ENCODE results near the gene DUSP18.
A peak's percentile ranks its signal among the peaks of the same experiment; 100 is the strongest.
"Not testable (repeated sequence)": the region's sequence is repeated elsewhere in the genome, so short reads cannot be mapped to it uniquely, and the experiment has no call there.

DUSP18 gene

DNA sequence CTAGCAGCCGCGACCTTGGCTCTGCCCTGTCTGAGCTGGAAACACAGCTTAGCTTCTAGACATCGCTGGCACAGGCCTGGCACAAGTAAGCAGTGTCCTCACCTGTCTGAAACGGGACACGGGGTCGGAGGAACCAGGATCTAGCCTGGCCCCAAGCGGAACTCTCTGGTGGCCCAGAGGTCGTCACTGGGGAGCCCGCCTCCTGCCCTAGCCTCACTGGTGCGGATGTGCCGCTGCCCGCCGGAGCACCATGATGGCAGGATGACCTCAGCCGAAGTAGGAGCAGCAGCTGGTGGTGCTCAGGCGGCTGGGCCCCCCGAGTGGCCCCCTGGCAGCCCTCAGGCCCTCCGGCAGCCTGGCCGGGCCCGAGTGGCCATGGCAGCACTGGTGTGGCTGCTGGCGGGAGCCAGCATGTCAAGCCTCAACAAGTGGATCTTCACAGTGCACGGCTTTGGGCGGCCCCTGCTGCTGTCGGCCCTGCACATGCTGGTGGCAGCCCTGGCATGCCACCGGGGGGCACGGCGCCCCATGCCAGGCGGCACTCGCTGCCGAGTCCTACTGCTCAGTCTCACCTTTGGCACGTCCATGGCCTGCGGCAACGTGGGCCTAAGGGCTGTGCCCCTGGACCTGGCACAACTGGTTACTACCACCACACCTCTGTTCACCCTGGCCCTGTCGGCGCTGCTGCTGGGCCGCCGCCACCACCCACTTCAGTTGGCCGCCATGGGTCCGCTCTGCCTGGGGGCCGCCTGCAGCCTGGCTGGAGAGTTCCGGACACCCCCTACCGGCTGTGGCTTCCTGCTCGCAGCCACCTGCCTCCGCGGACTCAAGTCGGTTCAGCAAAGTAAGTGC is 31.2 kb downstream of the DUSP18 start:
- no peak for DNase-seq

DNA sequence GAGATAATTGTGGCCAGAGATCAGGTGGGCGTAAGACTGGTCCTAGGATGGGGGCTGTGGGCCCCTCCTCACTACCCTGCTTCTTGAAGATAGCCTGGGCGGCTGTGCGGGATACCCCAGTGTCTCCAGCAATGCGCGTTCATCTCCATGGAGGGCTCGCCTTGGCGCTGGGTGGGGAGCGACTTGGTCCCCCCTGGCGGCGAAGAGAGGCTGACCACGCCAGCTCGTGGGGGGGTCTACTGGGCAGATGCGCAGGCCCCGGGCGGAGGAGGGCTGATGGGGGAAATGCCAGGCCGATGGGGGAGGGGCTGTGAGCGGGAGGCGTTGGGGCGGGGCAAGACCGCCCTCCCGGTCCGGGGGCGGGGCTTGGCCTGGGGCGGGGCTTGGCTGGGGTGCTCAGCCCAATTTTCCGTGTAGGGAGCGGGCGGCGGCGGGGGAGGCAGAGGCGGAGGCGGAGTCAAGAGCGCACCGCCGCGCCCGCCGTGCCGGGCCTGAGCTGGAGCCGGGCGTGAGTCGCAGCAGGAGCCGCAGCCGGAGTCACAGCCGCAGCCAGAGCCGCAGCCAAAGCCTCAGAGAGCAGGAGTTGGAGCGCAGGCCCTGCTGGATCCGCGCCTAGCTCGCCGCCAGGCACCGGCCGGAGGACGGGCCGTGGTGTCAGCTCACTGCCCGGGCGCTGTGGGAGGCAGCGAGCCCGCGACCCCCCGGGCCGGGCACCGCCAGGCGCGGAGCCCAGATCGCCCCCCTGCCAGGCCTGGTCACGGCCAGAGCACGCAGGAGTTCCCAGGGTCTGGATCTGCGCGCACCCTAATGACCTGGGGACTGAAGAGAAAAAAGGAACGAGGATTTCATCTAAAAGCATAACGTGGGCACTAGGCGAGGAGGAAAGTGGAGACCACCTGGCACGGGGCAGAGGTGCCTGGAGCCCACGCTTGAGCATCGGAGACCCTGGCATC is 32.1 kb downstream of the DUSP18 start, which contains the start of gene SLC35E4:
Gene SLC35E4 (plus strand): TSS at position 509 of the 953 bp plus-strand sequence. CDS start 670 bp downstream, outside the sequence.
- peak; percentile 85 for DNase-seq

DNA sequence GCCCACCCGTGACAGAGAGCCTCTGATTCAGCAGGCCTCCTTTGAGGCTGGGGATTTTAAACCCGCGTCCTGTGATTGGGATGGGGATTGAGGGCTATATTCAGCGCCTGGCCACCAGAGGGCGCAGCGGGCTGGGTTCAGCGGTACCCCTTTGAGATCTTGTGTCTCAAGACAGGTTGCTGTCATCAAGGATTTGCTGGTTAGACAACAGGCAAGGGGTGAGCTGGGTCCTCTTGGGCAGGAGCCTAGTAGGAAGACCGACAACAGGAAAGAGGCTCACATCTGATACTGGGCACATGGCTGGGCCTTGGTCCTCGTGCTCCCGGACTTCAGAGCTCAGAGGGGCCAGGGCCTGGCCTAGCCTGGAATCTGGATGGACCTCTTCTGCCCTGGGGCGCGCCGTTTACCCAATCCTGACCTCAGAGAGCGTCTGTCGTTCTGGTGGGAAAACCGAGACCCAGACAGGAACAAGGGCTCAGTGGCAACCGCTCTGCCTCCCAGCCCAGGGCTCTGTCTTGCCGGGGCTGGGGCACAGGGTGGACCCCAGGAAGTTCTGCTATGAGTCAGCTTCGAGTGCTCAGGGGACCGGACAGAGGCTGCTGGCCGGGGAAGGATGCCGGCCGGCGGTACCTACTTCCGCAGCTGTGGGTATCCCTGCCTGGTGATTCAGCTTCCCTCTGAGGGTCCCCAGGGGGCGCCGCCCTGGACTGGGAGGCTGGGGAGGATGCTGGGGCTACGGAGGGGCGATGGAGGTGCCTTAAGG is 33.0 kb downstream of the DUSP18 start:
- peak; percentile 58 for DNase-seq

DNA sequence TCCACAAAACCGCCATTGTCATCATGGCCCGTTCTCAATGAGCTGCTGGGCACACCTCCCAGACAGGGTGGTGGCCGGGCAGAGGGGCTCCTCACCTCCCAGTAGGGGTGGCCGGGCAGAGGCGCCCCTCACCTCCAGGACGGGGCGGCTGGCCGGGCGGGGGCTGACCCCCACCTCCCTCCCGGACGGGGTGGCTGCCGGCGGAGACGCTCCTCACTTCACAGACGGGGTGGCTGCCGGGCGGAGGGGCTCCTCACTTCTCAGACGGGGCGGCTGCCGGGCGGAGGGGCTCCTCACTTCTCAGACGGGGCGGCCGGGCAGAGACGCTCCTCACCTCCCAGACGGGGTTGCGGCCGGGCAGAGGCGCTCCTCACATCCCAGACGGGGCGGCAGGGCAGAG is 36.2 kb downstream of the DUSP18 start:
- DNase-seq: not testable (repeated sequence)

DNA sequence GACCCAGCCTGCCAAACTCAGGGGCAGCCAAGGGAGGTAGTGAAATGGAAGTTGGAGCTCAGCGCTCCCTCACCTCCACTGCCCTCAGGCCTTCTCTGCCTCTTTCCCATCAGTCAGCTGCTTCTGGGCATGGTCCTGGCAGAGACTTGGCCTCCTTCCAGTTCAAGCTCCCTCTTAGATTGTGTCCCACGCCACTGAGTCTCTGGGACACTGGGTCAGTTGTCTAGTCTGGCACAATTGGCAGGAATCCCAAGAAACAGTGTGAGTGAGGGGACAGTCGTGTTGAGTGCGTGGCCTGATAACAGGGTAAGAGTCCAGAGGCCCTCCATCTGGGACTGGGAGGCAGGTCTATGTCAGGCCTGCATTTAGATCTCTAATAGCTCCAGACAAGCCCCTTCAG is 39.2 kb downstream of the DUSP18 start:
- DNase-seq: no peak

DNA sequence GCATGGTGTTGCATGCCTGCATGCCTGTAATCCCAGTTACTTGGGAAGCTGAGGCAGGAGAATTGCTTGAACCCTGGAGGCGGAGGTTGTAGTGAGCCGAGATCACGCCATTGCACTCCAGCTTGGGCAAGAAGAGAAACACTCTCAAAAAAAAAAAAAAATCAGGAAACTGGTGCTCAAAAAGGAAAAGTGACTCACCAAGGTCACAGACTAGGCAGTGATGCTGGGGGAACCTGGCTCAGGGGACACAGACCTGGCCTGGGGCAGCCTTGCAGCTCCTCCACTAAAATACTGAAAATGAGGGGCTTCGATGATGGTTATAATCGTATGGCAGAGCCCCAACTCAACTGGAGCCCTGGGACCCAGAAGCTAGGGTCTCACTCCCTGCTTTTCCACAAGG is 40.2 kb downstream of the DUSP18 start:
- DNase-seq: no peak

DNA sequence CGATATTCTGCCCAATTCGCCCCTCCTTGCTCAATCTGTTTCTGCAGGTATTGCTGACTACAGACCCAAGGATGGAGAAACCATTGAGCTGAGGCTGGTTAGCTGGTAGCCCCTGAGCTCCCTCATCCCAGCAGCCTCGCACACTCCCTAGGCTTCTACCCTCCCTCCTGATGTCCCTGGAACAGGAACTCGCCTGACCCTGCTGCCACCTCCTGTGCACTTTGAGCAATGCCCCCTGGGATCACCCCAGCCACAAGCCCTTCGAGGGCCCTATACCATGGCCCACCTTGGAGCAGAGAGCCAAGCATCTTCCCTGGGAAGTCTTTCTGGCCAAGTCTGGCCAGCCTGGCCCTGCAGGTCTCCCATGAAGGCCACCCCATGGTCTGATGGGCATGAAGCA is 41.3 kb downstream of the DUSP18 start:
- DNase-seq: no peak

DNA sequence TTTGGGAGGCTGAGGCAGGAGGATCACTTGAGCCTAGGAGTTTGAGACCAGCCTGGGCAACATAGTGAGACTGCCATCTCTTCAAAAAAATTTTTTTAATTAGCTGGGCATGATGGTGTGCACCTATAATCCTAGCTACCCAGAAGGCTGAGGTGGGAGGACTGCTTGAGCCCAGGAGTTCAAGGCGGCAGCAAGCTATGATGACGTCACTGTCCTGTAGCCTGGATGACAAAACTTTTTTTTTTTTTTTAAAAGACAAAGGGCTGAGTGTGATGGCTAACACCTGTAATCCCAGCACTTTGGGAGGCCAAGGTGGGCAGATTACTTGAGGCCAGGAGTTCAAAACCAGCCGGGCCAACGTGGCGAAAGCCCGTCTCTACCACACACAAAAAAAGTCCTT is 47.8 kb downstream of the DUSP18 start:
- not testable (repeated sequence) for DNase-seq

DNA sequence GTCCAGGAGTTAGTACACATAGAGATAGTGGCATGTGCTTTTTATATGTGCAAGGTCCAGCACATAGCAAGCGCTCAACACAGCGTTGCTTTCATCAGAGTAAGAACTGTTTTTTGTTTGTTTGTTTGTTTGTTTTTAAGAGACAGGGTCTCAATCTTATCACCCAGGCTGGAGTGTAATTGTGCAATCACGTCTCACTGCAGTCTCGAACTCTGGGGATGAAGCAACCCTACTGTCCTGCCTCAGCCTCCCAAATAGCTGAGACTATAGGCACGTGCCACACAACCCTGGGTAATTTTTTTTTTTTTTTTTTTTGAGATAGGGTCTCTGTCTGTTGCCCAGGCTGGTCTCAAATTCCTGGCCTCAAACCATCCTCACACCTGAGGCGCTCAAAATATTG is 49.9 kb downstream of the DUSP18 start:
- DNase-seq: no peak

DNA sequence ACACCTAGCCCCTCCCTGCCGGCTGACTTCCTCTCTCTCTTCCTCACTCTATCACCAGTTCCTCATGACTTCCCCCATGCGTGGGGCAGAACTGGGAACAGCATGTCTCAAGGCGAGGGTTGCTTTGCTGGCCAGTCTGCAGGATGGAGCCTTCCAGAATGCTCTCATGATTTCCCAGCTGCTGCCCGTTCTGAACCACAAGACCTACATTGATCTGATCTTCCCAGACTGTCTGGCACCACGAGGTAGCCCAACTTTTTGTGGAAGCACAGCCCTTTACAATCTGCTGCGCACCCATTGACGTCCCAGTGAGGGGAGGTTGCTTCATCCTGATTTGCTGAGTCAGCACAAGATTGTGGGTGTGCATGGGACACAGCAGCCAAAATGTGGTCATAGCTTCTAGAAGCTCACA is 52.1 kb downstream of the DUSP18 start:
- DNase-seq: no peak

DNA sequence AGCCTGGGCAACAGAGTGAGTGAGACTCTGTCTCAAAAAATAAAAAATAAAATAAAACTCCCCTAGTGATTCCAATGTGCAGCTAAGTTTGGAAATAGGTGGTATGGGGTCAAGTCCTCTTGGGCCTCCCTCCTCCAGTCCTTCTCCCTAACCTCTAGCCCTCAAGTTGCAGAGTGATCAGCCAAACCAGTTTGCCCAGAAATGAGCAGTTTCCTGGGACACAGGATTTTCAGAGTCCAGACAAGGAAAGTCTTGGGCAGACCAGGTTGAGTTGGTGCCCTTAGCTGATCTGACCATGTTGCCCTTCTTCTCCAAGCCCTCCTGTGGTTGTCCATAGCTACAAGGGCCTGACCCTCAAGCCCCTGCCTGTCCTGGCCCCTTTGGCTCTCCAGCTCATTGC is 52.8 kb downstream of the DUSP18 start:
- DNase-seq: no peak

DNA sequence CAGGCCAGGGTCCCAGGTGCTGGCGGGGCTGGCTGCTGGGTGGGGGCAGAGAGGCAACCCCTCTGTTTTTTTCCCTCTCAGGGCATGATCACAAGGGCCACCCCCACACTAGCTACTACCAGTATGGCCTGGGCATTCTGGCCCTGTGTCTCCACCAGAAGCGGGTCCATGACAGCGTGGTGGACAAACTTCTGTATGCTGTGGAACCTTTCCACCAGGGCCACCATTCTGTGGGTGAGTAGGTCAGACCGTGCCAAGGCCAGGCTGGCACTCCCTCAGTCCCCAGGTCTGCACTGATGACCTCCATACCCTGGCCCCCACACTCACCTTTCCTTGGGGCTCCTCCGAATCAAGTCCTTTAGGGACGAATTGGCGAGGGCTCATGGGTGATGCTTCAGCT is 53.4 kb downstream of the DUSP18 start:
- no peak for DNase-seq

DNA sequence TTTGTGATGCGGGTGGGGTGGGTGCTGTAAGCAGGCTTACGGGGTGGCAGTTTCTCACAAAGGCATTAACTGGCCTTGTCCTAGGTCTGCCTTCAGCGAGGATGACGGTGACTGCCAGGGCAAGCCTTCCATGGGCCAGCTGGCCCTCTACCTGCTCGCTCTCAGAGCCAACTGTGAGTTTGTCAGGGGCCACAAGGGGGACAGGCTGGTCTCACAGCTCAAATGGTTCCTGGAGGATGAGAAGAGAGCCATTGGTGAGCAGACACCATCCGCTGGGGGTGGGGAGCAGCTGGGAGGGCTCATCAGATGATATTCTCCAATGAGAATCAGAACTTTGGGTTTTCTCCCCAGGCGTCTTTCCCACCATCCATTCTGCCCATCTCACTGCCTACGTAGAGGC is 54.9 kb downstream of the DUSP18 start:
- no peak for DNase-seq
